Nephron (organoid): ENCODE results near the gene FSD1.

ENCODE experiments used
- H3K27ac Mint-ChIP-seq, 3 experiments: 2 replicates each; pipeline ENCODE4 v1.8.0; 2020; ENCODE audit warnings: mixed read lengths in 3 of 3, mild to moderate bottlenecking in 2 of 3, moderate library complexity in 1 of 3
- H3K27me3 Mint-ChIP-seq: 2 replicates; pipeline ENCODE4 v1.8.0; 2021; ENCODE audit warnings: low read depth, mild to moderate bottlenecking, moderate library complexity, mixed read lengths
- H3K36me3 Mint-ChIP-seq: 2 replicates; pipeline ENCODE4 v1.8.0; 2020; ENCODE audit warnings: low read depth, mixed read lengths
- H3K4me1 Mint-ChIP-seq: 2 replicates; pipeline ENCODE4 v1.8.0; 2020; ENCODE audit warnings: mixed read lengths
- H3K4me3 Mint-ChIP-seq, 3 experiments: 2 replicates each; pipeline ENCODE4 v1.8.0; 2020; ENCODE audit warnings: mild to moderate bottlenecking in 3 of 3, mixed read lengths in 3 of 3, moderate library complexity in 2 of 3
- H3K9me3 Mint-ChIP-seq: 2 replicates; pipeline ENCODE4 v1.8.0; 2020; ENCODE audit warnings: mixed read lengths
- CTCF ChIP-seq, 3 experiments: fragments of 200-600 bp; sonication (generic); IDR thresholded peaks; one replicate each; pipeline ENCODE4 v1.5.0; 2021; ENCODE audit warnings: antibody characterized with exemption in 3 of 3; ENCODE audit not compliant: unreplicated experiment in 3 of 3

Gene FSD1

GRCh38 chr19:4334929-4335570 is 30.7 kb downstream of the FSD1 start:
- Mint-ChIP-seq H3K27ac (no peak overlapping the region), H3K9me3 (no peaks in the 10 kb centered on the region), H3K4me1 (peaks cover 9% of the 10 kb centered on the region), H3K27me3 (no peaks in the 10 kb centered on the region), H3K4me3 (no peak overlapping the region), H3K36me3 (peaks cover 7% of the 10 kb centered on the region)
- TF ChIP-seq CTCF (IDR thresholded peaks at IDR 0.05; ENCODE audit: unreplicated experiment in 3 of 3), result no peak

GRCh38 chr19:4337906-4338440 is 33.6 kb downstream of the FSD1 start:
- Mint-ChIP-seq H3K4me1 (peaks cover 9% of the 10 kb centered on the region), H3K9me3 (no peaks in the 10 kb centered on the region), H3K27ac (peak overlapping the region; percentile 77 to 93 (median 86)), H3K36me3 (peaks cover 7% of the 10 kb centered on the region), H3K27me3 (no peaks in the 10 kb centered on the region), H3K4me3 (peak overlapping the region; percentile 75 to 85 (median 83))
- TF ChIP-seq CTCF (IDR thresholded peaks at IDR 0.05; ENCODE audit: unreplicated experiment in 3 of 3), result no peak

GRCh38 chr19:4338441-4339355 is 34.3 kb downstream of the FSD1 start, which contains the start of gene STAP2:
STAP2 (minus strand) TSS chr19:4338827; CDS start chr19:4338753, 74 bp downstream.
- Mint-ChIP-seq H3K27me3 (no peaks in the 10 kb centered on the region), H3K36me3 (peaks cover 7% of the 10 kb centered on the region)
- TF ChIP-seq CTCF (IDR thresholded peaks at IDR 0.05; ENCODE audit: unreplicated experiment in 3 of 3), result no peak

GRCh38 chr19:4342314-4342614 is 37.9 kb downstream of the FSD1 start:
- Mint-ChIP-seq H3K27me3 (no peaks in the 10 kb centered on the region), H3K27ac (peak overlapping the region; percentile 62 to 99 (median 89)), H3K36me3 (peaks cover 5% of the 10 kb centered on the region), H3K9me3 (no peaks in the 10 kb centered on the region), H3K4me1 (peaks cover 9% of the 10 kb centered on the region), H3K4me3 (peak overlapping the region; percentile 82 to 96 (median 83))
- TF ChIP-seq CTCF (IDR thresholded peaks at IDR 0.05; ENCODE audit: unreplicated experiment in 3 of 3), result no peak

More at GRCh38 chr19:4338441-4339355, 34.3 kb downstream of the FSD1 start, which contains the start of gene STAP2:
- peak within 1 kb of the TSS; percentile 75 to 85 (median 83) for H3K4me3 Mint-ChIP-seq
- peaks cover 9% of the 10 kb centered on the region for H3K4me1 Mint-ChIP-seq
- peak within 1 kb of the TSS; percentile 77 to 93 (median 86) for H3K27ac Mint-ChIP-seq
- no peaks in the 10 kb centered on the region for H3K9me3 Mint-ChIP-seq

GRCh38 chr19:4342615-4343369 is 38.4 kb downstream of the FSD1 start:
- no peaks in the 10 kb centered on the region for H3K27me3 Mint-ChIP-seq
- H3K36me3 Mint-ChIP-seq, result peaks cover 8% of the 10 kb centered on the region
- H3K4me1 Mint-ChIP-seq, result peaks cover 7% of the 10 kb centered on the region
- H3K27ac Mint-ChIP-seq, result peak overlapping the region; percentile 62 to 99 (median 89)
- H3K9me3 Mint-ChIP-seq, result no peaks in the 10 kb centered on the region
- H3K4me3 Mint-ChIP-seq, result peak overlapping the region; percentile 82 to 96 (median 83)
- peak; percentile 31 to 59 (median 36) for TF ChIP-seq CTCF (IDR thresholded peaks at IDR 0.05; ENCODE audit: unreplicated experiment in 3 of 3)
